GM13976 (cell line): ENCODE measurements around the gene TRIM65.

Experiments used
- DNase-seq: peaks from one replicate; pipeline ENCODE4 v3.0.0; 2012; ENCODE audit warnings: low spot score
- in situ Hi-C: fragments of 300-500 bp; cut with MboI; formaldehyde crosslinking; loops from one replicate; pipeline ENCODE4 v1.12.0; 2022; ENCODE audit warnings: low sequenced_read_pairs, mixed read lengths, inconsistent platforms; ENCODE audit not compliant: unreplicated experiment
- TF ChIP-seq, protein P1 (sequence below): IDR thresholded peaks from 2 replicates; pipeline ENCODE4 v1.5.1; 2012; ENCODE audit warnings: borderline replicate concordance, mild to moderate bottlenecking; ENCODE audit not compliant: insufficient read depth; ENCODE audit errors: extremely low read depth, missing control alignments, control extremely low read depth

TRIM65 gene

DNA sequence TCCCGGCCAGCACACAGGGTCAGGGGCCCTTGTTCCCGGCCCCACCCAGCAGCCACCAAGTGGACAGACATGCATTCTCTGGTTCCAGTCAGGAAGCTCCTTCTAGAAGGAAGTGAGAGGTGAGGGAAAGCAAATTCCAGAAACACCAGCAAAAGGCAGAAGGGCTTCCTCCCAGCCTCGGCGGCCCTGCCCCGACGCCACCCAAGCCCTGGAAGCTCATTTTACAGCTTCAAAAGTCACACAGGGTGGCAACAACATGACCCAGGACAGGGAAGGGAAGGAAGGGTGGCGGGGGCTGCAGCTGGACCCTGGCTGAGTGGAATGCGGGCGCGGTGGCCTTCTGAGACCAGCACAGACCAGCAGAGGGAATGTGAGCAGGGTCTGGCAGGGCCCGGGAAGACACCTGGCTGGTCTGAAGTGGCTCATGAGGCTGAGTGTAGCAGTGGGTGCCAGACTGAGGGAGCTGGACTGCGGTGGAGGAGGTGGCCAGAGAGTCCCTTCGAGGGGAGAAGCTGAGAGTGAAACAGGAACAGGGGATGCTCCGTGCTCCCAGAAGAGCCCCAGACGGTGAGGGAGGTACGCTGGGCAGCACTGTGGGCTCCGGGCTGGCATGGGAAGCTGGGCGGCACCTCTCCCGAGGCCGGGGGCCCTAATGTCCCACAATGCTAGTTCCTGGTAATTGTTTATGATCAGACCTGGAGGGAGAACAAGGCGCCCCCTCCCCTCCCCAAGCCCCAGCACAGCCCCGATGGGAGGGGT lies 50.6 kb downstream of the TRIM65 start:
- in situ Hi-C loops: no loop called here
- TF ChIP-seq, protein P1, sequence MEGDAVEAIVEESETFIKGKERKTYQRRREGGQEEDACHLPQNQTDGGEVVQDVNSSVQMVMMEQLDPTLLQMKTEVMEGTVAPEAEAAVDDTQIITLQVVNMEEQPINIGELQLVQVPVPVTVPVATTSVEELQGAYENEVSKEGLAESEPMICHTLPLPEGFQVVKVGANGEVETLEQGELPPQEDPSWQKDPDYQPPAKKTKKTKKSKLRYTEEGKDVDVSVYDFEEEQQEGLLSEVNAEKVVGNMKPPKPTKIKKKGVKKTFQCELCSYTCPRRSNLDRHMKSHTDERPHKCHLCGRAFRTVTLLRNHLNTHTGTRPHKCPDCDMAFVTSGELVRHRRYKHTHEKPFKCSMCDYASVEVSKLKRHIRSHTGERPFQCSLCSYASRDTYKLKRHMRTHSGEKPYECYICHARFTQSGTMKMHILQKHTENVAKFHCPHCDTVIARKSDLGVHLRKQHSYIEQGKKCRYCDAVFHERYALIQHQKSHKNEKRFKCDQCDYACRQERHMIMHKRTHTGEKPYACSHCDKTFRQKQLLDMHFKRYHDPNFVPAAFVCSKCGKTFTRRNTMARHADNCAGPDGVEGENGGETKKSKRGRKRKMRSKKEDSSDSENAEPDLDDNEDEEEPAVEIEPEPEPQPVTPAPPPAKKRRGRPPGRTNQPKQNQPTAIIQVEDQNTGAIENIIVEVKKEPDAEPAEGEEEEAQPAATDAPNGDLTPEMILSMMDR: no peak
- no peak for DNase-seq

DNA sequence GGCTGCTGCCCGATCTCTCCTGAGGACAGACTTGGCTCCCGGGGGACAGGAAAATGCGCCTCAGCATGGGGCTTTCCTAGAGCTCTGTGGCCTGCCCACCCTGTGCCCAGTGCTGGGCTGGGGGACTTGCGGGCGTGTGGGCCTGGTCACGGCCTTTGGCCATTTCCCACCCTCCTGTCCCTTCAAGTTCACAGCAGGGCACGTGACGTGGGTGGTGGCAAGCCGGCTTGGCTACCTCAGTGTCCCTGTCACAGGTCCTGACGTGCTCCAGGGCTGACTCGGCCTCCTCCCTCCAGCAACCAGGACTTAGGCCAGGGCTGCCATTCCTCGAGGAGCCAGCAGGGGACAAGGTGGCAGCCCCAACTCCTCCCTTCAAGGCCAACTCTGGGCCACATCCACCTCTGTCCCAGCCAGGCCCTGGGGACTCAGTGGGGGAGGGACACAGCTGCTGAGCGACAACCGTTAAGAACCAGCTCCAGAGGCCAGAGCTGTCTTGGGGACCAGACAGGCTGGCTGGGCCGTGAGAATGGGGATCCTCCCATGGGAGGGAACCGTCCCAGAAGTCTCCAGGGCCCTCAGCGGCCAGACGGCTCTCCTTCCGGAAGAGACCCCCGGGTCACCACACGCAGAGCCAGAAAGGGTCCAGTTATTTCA lies 51.6 kb downstream of the TRIM65 start:
- DNase-seq: peak; percentile 92
- in situ Hi-C loops: no loop called here

DNA sequence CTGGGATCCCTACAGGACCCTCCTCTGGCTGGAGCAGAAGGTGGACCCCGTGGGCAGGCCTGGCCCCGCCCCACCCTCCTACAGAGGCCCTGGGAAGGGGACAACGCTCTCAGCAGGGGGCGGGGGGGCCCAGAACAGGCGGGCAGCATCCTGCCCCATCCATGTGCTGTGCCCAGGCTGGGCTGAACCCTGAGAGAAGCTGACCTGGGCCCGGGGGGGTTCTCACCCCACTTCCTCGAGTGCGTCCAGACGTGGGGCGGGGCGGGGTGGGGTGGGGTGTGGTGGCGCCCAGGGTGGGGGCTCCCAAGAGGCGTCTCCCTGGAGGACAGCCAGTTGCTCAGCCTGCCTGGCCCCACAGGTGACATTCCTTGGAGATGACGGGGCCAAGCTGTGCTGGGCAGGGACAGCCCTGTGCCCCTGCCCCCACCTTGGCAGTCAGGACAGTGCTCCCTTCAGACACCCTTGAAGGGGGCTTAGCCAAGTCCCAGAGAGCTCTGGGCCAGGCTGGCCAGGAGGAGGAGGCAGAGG lies 52.2 kb downstream of the TRIM65 start:
- TF ChIP-seq, protein P1: no peak
- in situ Hi-C loops: no loop called here
- no peak for DNase-seq

More for the DNA sequence above, 51.6 kb downstream of the TRIM65 start:
- TF ChIP-seq, protein P1: peak; percentile 59

DNA sequence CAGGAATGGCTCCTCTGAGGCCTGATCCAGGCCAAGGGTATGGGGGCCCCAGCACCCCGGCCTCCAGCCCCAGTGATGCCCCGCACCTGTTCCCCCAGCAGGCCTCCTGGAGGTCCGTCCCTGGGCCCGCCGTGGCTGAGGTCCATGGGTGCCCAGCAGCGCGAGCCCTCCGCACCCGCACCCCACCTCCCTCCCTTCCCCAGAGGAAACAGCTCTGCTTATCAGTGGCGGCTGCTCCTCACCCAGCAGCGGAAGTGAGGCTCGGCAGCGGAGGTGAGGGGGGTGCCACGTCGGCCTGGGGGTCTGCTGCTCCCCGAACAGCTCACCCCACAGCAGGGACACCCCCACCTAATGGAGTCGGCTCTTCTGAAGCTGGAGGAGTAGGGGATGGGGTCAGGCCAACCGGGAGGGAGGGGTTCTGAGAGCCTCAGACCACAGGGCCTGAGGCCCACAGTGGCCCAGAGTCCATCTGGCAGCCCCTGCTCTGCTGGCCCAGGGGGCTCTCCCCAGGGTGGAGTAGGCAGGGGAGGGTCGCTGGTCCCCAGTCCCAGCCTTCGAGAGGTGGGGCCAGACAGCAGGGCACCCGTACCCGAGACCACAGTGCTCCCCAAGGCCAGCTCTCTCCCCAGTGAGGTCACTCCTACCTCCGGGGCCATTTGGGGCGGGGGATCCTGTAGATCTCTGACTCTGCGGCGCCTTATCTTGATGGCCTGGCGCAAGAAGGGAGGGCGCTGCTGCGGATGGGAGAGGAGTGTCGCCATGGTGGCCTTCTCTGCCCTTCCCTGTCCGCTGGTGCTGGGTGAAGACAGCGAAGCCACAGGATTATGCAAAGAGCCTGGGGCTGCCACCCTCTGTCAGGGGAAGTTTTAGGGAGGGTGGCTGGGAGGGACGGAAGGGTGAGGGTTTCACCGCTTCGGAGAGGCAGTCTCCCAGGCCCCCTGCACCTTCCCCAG lies 52.9 kb downstream of the TRIM65 start, which contains the start of gene UNC13D:
Gene UNC13D, minus strand, starts transcription at position 828 of the 953 bp plus-strand sequence. Its CDS starts 67 bp downstream, at position 761.
- TF ChIP-seq, protein P1: no peak
- peak; percentile 82 for DNase-seq
- in situ Hi-C loops: no loop called here

DNA sequence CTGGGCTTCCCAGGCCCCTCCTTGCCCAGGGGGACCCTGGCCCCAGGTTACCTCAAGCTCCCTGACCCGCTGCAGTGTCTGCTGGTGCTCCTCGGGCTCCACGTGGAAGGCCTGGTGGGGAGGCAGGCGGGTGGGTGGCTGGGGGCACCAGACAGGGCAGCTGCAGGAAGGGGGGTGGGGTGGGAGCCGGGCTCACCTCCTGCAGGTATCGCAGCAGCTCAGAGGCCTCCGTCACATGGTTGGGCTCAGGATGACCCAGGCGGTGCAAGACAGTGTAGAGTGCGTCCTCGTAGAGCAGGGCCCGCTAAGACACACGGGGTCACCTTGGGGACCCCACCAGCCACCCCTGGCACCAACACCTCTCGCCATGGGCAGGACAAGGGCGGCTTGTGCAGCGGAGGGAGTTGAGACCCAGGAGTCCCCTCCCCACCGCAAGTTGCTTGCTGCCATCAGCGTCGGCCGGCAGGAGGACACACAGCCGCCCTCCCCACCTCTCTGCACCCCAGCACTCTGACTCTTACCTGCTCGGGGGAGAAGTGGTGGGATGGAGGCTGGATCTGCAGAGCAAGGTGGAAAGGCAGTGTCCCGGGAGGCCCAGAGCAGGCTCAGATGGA lies 53.7 kb downstream of the TRIM65 start:
- in situ Hi-C loops: no loop called here

More for the DNA sequence above, 53.7 kb downstream of the TRIM65 start:
- TF ChIP-seq, protein P1: no peak
- no peak for DNase-seq
